Erythroblast (primary cell): ENCODE data around the gene CHIC2.

ENCODE experiments used
- GATA1 ChIP-seq: IDR thresholded peaks from 2 replicates; pipeline ENCODE4 v1.6.1; 2011; ENCODE audit warnings: low read depth, mild to moderate bottlenecking, control low read depth, low read length, moderate library complexity
- POLR2A ChIP-seq: IDR thresholded peaks from 2 replicates; pipeline ENCODE4 v1.6.1; 2011; ENCODE audit warnings: mild to moderate bottlenecking, low read length

DNA sequence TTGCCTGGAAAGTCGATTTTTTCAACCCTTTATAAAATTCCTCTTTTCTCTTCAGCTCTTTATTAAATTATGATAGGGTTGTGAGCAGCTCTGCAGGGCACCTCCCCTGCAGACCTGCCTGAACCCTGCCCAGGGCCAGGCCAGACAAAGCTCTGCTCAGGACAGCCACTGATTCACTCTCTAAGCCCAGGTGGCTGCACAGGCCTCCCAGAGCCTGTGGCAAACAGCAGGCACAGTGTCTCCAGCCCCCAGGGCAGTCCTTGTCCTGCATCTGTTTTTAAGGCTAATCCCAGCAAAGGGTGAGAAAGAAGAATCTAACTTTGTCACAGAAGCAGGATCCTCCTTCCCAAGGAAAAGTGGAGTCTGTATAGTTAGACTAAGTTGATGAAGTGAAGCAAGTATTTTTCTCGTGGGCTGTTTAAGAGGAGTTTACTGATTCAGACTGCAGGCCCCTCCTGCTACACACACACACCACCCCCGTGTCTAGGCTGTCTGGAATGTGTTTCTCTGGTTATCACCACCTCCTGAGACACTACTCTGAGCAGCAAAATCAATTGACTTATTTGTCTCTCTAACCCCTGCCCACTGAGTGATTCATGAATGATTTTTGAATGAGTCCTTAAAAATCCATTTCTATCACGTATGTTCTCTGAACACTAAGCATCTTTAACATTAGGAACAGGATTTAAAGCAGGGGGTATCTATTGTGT, 101.7 kb downstream of the CHIC2 start:
- TF ChIP-seq POLR2A (no peak), GATA1 (no peak)
